ENCODE data around the gene MED8.
"Not testable (repeated sequence)": the region's sequence is repeated elsewhere in the genome, so short reads cannot be mapped to it uniquely, and the experiment has no call there.

The MED8 gene

DNA sequence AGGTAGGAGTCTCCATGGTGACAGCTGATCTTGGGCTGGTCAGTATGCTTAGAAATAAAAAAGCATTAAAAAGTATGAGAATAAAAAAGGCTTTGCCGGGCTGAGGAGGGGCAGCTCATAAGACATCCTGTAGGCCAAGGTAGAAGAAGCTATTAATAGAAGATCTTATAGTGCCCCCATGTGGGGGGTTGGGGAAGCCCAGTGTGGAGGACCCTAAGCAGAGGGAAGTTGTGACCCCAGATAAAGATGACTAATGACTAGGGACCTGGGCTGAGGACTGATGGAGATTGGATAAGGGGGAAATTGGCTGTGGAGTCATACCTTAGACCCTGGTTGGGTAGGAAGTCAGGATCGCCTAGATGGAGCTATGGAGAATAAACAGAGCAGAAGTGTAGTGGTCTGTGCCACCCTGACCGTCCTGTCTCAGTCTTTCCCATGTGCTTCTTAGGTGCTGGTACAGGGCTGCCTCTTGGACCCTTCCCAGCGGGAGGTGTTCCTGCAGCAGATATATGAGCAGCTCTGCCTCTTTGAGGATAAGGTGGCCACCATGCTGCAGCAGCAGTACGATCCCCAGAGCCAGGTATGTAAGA, 25.1 kb upstream of the MED8 start:
- no peak for DNase-seq (ENCODE audit: low read depth)
- no peak overlapping the region for H3K4me3 ChIP-seq (ENCODE audit: low read depth, low read length)
- TF ChIP-seq, protein P1, sequence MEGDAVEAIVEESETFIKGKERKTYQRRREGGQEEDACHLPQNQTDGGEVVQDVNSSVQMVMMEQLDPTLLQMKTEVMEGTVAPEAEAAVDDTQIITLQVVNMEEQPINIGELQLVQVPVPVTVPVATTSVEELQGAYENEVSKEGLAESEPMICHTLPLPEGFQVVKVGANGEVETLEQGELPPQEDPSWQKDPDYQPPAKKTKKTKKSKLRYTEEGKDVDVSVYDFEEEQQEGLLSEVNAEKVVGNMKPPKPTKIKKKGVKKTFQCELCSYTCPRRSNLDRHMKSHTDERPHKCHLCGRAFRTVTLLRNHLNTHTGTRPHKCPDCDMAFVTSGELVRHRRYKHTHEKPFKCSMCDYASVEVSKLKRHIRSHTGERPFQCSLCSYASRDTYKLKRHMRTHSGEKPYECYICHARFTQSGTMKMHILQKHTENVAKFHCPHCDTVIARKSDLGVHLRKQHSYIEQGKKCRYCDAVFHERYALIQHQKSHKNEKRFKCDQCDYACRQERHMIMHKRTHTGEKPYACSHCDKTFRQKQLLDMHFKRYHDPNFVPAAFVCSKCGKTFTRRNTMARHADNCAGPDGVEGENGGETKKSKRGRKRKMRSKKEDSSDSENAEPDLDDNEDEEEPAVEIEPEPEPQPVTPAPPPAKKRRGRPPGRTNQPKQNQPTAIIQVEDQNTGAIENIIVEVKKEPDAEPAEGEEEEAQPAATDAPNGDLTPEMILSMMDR (IDR thresholded peaks at IDR 0.05; ENCODE audit: control insufficient read depth, extremely low read depth, insufficient read depth) = peak; percentile 51

DNA sequence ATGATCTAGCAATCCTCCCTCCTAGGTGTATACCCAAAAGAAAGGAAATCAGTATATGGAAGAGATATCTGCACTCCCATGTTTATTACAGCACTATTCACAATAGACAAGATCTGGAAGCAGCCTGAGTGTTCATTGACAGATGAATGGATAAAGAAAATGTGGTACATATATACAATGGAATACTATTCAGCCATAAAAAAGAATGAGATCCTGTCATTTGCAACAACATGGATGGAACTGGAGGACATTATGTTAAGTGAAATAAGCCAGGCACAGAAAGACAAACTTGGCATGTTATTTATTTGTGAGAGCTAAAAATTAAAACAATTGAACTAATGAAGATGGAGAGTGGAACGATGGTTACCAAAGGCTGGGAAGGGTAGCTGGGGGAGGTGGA, 23.8 kb upstream of the MED8 start:
- not testable (repeated sequence) for DNase-seq (ENCODE audit: low read depth); H3K4me3 ChIP-seq (ENCODE audit: low read depth, low read length)

DNA sequence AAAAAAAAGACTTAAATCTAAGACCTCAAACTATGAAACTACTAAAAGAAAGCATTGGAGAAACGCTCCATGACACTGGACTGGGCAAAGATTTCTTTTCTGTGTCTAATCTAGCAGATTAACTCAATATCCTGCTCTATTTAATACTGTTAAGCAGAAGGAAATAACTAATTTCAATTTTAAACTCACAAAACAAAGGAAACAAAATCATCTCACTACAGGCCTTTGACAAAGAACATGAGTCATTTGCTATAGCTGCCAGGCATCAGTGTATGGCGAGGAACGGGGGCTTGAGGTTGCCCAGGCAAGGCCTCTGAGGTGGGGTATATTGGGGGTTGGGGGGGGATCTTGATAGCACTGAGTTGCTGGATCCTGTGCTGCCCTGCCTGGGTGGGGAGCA, 21.0 kb upstream of the MED8 start:
- TF ChIP-seq, protein P1 (IDR thresholded peaks at IDR 0.05; ENCODE audit: control insufficient read depth, extremely low read depth, insufficient read depth) = no peak
- DNase-seq (ENCODE audit: low read depth) = no peak
- no peak overlapping the region for H3K4me3 ChIP-seq (ENCODE audit: low read depth, low read length)

DNA sequence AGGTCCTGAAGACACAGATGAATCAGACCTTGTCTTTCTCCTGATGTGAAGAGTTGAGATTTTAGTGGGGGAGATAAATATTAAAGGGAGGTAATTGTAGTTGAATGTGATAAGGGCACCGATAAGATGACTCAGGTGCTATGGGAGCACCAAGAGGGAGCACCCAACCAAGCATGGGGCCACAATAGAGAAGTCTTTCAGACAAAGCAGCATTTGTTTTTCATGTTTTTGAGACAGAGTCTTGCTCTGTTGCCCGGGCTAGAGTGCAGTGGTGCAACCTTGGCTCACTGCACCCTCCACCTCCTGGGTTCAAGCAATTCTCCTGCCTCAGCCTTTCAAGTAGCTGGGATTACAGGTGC, 16.3 kb upstream of the MED8 start:
- TF ChIP-seq, protein P1 (IDR thresholded peaks at IDR 0.05; ENCODE audit: control insufficient read depth, extremely low read depth, insufficient read depth) = no peak
- DNase-seq (ENCODE audit: low read depth) = no peak

DNA sequence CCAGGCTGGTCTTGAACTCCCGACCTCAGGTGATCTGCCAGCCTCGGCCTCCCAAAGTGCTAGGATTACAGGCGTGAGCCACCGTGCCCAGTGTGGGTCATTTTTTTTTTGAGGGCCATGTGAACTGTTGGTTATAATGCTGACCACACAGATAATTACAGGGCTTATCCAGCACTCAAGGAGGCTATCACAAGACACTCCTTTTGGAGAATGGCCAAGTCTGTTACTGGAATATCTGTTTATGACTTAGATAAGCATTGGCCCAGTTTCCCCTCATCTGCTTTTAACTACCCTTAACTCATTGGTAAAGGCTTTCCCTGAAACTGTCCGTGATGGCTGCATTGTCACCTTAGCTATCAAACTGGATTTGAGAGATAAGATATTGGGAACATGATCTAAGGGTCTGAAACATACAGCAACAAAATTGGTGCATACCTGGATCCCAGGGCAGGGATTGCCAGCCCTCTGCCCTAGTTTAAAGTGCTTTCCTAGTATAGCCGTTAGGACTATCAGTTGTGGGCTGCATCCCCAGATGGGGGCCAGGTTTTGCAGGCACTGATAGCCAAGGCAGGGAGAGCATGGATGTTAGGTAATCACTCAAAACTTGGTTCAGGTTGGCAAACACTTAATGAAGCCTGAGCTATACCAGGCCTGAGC, 15.7 kb upstream of the MED8 start:
- TF ChIP-seq, protein P1 (IDR thresholded peaks at IDR 0.05; ENCODE audit: control insufficient read depth, extremely low read depth, insufficient read depth) = no peak
- DNase-seq (ENCODE audit: low read depth) = no peak
- H3K4me3 ChIP-seq (ENCODE audit: low read depth, low read length) = no peak overlapping the region

More for the DNA sequence above, 16.3 kb upstream of the MED8 start:
- H3K4me3 ChIP-seq (ENCODE audit: low read depth, low read length) = no peak overlapping the region

DNA sequence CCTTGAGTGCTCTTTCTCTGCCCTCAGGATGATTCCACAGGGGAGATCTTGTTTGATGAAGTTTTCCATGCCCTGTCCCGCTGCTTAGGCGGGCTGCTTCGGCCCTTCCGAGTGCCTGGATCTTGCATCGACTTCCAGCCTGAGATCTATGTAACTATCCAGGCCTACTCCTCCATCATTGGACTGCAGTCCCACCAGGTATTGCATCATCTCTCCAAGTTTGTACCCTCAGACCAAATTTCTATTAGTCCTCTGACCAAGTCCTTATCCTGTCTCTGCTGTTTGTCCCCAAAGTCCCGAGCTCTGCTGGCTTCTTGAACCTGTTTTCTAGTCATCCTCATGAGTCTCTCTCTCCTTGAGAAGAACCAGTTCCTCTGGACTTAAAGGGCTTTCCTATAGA, 14.8 kb upstream of the MED8 start:
- H3K4me3 ChIP-seq (ENCODE audit: low read depth, low read length) = no peak overlapping the region
- TF ChIP-seq, protein P1 (IDR thresholded peaks at IDR 0.05; ENCODE audit: control insufficient read depth, extremely low read depth, insufficient read depth) = no peak
- DNase-seq (ENCODE audit: low read depth) = no peak

DNA sequence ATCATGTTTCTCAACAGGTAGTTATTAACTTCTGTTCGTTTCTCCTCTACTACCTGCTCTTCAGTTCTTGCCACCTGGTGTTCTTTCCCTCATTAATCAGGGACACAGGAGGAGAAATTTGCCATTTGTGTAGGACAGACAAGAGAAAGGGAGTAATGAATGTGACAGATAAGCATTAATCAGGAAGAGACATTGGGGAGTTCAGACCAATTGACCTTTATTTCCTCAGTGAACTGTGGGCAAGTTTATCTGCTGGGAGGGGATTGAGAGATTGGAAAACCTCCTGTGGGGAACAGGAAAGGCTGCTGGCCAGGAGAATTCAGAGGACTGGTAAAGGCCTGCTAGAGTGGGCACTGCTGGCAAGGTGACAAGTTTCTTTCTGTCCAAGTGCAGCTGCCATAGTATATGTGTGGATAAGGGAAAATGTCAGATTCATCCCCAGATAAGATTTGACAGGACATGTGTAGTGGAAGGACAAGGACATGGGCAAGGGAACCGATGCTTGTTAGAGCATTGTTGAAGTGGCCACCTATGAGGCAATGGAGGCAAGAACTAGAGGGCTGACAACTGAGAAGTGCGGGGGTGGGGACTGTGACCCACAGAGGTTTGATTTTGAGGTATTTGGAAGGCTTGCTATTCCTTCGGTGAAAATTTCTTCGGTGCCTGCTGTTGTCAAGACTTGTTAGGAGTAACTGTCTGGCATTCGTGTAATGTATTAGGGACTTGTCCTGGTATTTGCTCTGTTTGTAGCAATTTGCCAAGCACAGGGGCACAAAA, 12.7 kb upstream of the MED8 start:
- H3K4me3 ChIP-seq (ENCODE audit: low read depth, low read length) = no peak overlapping the region
- TF ChIP-seq, protein P1 (IDR thresholded peaks at IDR 0.05; ENCODE audit: control insufficient read depth, extremely low read depth, insufficient read depth) = no peak

DNA sequence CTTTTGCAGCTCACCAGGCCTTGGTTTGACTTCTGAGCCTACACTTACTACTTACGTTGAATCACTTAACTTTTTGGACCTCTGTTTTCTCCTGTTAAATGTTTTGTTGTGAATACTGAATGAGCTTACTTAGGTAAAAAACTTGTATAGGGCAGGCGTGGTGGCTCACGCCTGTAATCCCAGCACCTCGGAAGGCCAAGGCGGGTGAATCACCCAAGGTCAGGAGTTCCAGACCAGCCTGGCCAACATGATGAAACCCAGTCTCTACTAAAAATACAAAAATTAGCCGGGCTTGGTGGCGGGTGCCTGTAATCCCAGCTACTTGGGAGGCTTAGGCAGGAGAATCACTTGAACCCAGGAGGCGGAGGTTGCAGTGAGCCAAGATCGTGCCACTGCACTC, 10.8 kb upstream of the MED8 start:
- DNase-seq (ENCODE audit: low read depth); H3K4me3 ChIP-seq (ENCODE audit: low read depth, low read length): not testable (repeated sequence)

More for the DNA sequence above, 12.7 kb upstream of the MED8 start:
- no peak for DNase-seq (ENCODE audit: low read depth)
